ENCODE results near the gene PCDH9. TPM values are rescaled to one million over a fixed set of nuclear protein-coding genes. Genes with fewer than 3 reads are reported as not detected.

Gene PCDH9
- total RNA-seq, 2 donors from 2014 or later: 0.44 to 1.0 TPM

DNA sequence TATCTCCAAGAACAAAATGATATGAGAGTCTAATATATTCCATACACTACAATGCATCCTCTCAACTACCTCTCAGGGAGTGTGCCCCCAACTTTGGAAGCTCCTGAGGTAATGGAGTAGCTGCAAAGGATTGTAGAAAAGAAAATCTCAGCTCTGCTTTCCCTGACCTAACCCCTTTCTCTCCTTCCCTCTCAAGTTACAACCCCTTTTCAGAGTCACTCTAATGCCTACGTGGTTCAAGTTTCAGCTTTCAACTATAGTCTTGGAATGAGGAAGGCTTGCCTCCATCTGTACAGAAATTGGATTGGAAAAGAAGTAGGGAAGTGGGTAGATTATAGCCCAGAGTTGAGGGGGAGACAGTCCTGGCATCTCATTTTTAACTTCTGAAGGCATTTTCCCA is 256.0 kb downstream of the PCDH9 start:
- no peak for DNase-seq
- intact Hi-C loops (cut with DNase I): no loop called here
- H3K27me3 ChIP-seq: no peaks in the 10 kb centered on the region
- no peaks in the 10 kb centered on the region for H3K4me1 ChIP-seq
- TF ChIP-seq, protein P1, sequence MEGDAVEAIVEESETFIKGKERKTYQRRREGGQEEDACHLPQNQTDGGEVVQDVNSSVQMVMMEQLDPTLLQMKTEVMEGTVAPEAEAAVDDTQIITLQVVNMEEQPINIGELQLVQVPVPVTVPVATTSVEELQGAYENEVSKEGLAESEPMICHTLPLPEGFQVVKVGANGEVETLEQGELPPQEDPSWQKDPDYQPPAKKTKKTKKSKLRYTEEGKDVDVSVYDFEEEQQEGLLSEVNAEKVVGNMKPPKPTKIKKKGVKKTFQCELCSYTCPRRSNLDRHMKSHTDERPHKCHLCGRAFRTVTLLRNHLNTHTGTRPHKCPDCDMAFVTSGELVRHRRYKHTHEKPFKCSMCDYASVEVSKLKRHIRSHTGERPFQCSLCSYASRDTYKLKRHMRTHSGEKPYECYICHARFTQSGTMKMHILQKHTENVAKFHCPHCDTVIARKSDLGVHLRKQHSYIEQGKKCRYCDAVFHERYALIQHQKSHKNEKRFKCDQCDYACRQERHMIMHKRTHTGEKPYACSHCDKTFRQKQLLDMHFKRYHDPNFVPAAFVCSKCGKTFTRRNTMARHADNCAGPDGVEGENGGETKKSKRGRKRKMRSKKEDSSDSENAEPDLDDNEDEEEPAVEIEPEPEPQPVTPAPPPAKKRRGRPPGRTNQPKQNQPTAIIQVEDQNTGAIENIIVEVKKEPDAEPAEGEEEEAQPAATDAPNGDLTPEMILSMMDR (IDR thresholded peaks at IDR 0.05): no peak
- H3K36me3 ChIP-seq: no peaks in the 10 kb centered on the region
- H3K27ac ChIP-seq: no peak overlapping the region
- no peaks in the 10 kb centered on the region for H3K9me3 ChIP-seq
- H3K4me3 ChIP-seq: no peak overlapping the region
- no peak overlapping the region for H3K9ac ChIP-seq (ENCODE audit: low read depth in 2 of 2, low read length in 2 of 2)

- Histone ChIP-seq H3K9ac (ENCODE audit: low read depth in 2 of 2, low read length in 2 of 2) (no peak overlapping the region), H3K27me3 (no peaks in the 10 kb centered on the region), H3K27ac (no peak overlapping the region), H3K4me1 (no peaks in the 10 kb centered on the region), H3K4me3 (no peak overlapping the region), H3K36me3 (no peaks in the 10 kb centered on the region), H3K9me3 (no peaks in the 10 kb centered on the region)
- TF ChIP-seq, protein P1 (IDR thresholded peaks at IDR 0.05): no peak
- intact Hi-C loops (cut with DNase I): no loop called here
- no peak for DNase-seq
Observed at GRCh38 chr13:66972659-66973058, 257.5 kb downstream of the PCDH9 start.

- intact Hi-C loops (cut with DNase I): no loop called here
- Histone ChIP-seq H3K4me1 (no peaks in the 10 kb centered on the region), H3K9me3 (no peaks in the 10 kb centered on the region), H3K9ac (ENCODE audit: low read depth in 2 of 2, low read length in 2 of 2) (no peak overlapping the region), H3K27ac (no peak overlapping the region), H3K36me3 (no peaks in the 10 kb centered on the region), H3K27me3 (no peaks in the 10 kb centered on the region), H3K4me3 (no peak overlapping the region)
- no peak for DNase-seq
- TF ChIP-seq, protein P1 (IDR thresholded peaks at IDR 0.05): no peak
Observed at GRCh38 chr13:66971004-66971403, 259.1 kb downstream of the PCDH9 start.

DNA sequence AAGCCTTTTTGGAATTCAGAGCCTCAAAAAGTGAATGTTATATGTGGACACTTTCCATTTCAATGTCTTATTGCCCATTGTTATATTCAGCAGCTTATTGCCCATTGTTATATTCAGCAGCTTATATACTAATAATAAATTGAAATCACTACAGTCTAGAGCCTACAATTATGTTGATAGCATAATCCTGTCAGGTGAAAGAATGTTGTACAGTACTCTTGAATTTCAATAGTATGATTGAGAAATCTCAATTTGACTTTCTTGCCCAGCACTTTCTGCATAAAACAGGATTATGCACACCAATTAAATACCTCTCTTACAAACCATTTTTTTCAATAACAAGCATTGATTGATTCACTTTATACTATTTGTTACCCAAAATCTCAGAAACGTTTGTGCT is 260.8 kb downstream of the PCDH9 start:
- no peak for DNase-seq
- Histone ChIP-seq H3K27me3 (no peaks in the 10 kb centered on the region), H3K27ac (no peak overlapping the region), H3K4me1 (no peaks in the 10 kb centered on the region), H3K9me3 (no peaks in the 10 kb centered on the region), H3K4me3 (no peak overlapping the region), H3K36me3 (no peaks in the 10 kb centered on the region), H3K9ac (ENCODE audit: low read depth in 2 of 2, low read length in 2 of 2) (no peak overlapping the region)
- intact Hi-C loops (cut with DNase I): no loop called here
- TF ChIP-seq, protein P1 (IDR thresholded peaks at IDR 0.05): no peak

GRCh38 chr13:66967811-66968597 is 262.1 kb downstream of the PCDH9 start:
- intact Hi-C loops (cut with DNase I): no loop called here
- H3K27me3 ChIP-seq: no peaks in the 10 kb centered on the region
- DNase-seq: no peak
- no peaks in the 10 kb centered on the region for H3K36me3 ChIP-seq
- H3K27ac ChIP-seq: no peak overlapping the region
- TF ChIP-seq, protein P1 (IDR thresholded peaks at IDR 0.05): no peak
- no peak overlapping the region for H3K9ac ChIP-seq (ENCODE audit: low read depth in 2 of 2, low read length in 2 of 2)
- no peaks in the 10 kb centered on the region for H3K4me1 ChIP-seq
- H3K4me3 ChIP-seq: no peak overlapping the region
- H3K9me3 ChIP-seq: no peaks in the 10 kb centered on the region
